SK-N-SH (cell line): Measurements from ENCODE around the gene LRRC34. TPM values are rescaled to one million over a fixed set of nuclear protein-coding genes. Genes with fewer than 3 reads are reported as not detected.

Source experiments
- CTCF ChIA-PET: fragments of 300-600, 350-600 bp; formaldehyde crosslinking; extraction: SDS; loops from one replicate; lab custom pipeline; 2021; lab: Yijun Ruan, JAX
- POLR2A ChIA-PET: fragments of 350-600 bp; sonication (Branson Sonifier 250); formaldehyde crosslinking; extraction: SDS; loops from one replicate; lab custom pipeline; 2020; ENCODE audit warnings: antibody characterized with exemption, inconsistent platforms; lab: Yijun Ruan, JAX
- DNase-seq: peaks from one replicate; pipeline ENCODE4 v3.0.0; 2012
- H2AFZ ChIP-seq: fragments of 200-600 bp; sonication (generic); 2 replicates; pipeline ENCODE4 v1.8.1; 2016; ENCODE audit warnings: antibody characterized with exemption, mild to moderate bottlenecking, low read depth
- H3F3A ChIP-seq: fragments of 200-600 bp; sonication (generic); replicated peaks from 2 replicates; pipeline ENCODE3; 2016; ENCODE audit warnings: antibody characterized with exemption, mild to moderate bottlenecking; ENCODE audit not compliant: insufficient read depth
- H3K27ac ChIP-seq, 2 experiments: fragments of 200-500 bp in 1 of 2; fragments of 200-600 bp in 1 of 2; sonication (Bioruptor generic) in 1 of 2; sonication (generic), shearing (Covaris generic) in 1 of 2; 2 replicates each; pipeline versions ENCODE4 v1.5.1 to v1.6.1; 2014 to 2016; ENCODE audit warnings: low read depth in 2 of 2, inconsistent platforms in 1 of 2, low read length in 1 of 2, mild to moderate bottlenecking in 1 of 2, mixed read lengths in 1 of 2
- H3K27me3 ChIP-seq: fragments of 200-600 bp; sonication (generic), shearing (Covaris generic); 2 replicates; pipeline ENCODE4 v1.6.1; 2016; ENCODE audit warnings: mixed run types; ENCODE audit not compliant: insufficient read depth
- H3K36me3 ChIP-seq, 2 experiments: fragments of 200-500 bp in 1 of 2; fragments of 200-600 bp in 1 of 2; sonication (Bioruptor generic) in 1 of 2; sonication (generic) in 1 of 2; replicated peaks in 1 of 2; 2 replicates each; pipeline versions ENCODE3 to v1.5.1; 2014 to 2016; ENCODE audit warnings: low read length in 1 of 2, mild to moderate bottlenecking in 1 of 2; ENCODE audit not compliant: insufficient read depth in 2 of 2, control insufficient read depth in 1 of 2
- H3K4me1 ChIP-seq, 2 experiments: fragments of 200-500 bp in 1 of 2; fragments of 200-600 bp in 1 of 2; sonication (Bioruptor generic) in 1 of 2; sonication (generic), shearing (Covaris generic) in 1 of 2; 2 replicates each; pipeline versions ENCODE4 v1.5.1 to v1.6.1; 2014 to 2016; ENCODE audit warnings: low read depth in 1 of 2, low read length in 1 of 2, mixed run types in 1 of 2; ENCODE audit not compliant: insufficient read depth in 2 of 2, control insufficient read depth in 1 of 2
- H3K4me2 ChIP-seq: fragments of 200-600 bp; sonication (generic), shearing (Covaris generic); 2 replicates; pipeline ENCODE4 v1.6.1; 2017; ENCODE audit warnings: mixed run types
- H3K4me3 ChIP-seq, 2 experiments: fragments of 200-500 bp in 1 of 2; fragments of 200-600 bp in 1 of 2; sonication (Bioruptor generic) in 1 of 2; sonication (generic), shearing (Covaris generic) in 1 of 2; 2 replicates each; pipeline versions ENCODE4 v1.5.1 to v1.8.1; 2014 to 2016; ENCODE audit warnings: low read depth in 2 of 2, inconsistent platforms in 1 of 2, low read length in 1 of 2, mild to moderate bottlenecking in 1 of 2, mixed read lengths in 1 of 2, moderate library complexity in 1 of 2
- H3K79me2 ChIP-seq: fragments of 200-600 bp; sonication (generic); 2 replicates; pipeline ENCODE4 v1.8.1; 2017; ENCODE audit warnings: mild to moderate bottlenecking; ENCODE audit not compliant: insufficient read depth
- H3K9ac ChIP-seq: fragments of 200-600 bp; sonication (generic); 2 replicates; pipeline ENCODE4 v1.6.1; 2017; ENCODE audit warnings: mixed run types
- H3K9me2 ChIP-seq: fragments of 200-600 bp; sonication (generic); 2 replicates; pipeline ENCODE4 v1.6.1; 2017; ENCODE audit warnings: mixed run types
- H3K9me3 ChIP-seq: fragments of 200-600 bp; sonication (generic); 2 replicates; pipeline ENCODE4 v1.6.1; 2017; ENCODE audit warnings: mixed run types, mild to moderate bottlenecking, moderate library complexity
- H4K20me1 ChIP-seq: fragments of 200-600 bp; sonication (generic); 2 replicates; pipeline ENCODE4 v1.6.1; 2017; ENCODE audit warnings: mild to moderate bottlenecking, mixed run types; ENCODE audit not compliant: insufficient read depth
- CHD2 ChIP-seq: fragments of 150-350 bp; IDR thresholded peaks from 2 replicates; pipeline ENCODE4 v1.6.1; 2018; ENCODE audit warnings: low read length; ENCODE audit not compliant: partially characterized antibody
- ELF1 ChIP-seq: IDR thresholded peaks from 2 replicates; pipeline ENCODE4 v1.4.0; 2012
- FOXM1 ChIP-seq: IDR thresholded peaks from 2 replicates; pipeline ENCODE4 v1.4.0; 2012; ENCODE audit warnings: low read depth, mild to moderate bottlenecking
- GATA2 ChIP-seq: sonication (generic); formaldehyde crosslinking; IDR thresholded peaks from 2 replicates; pipeline ENCODE4 v1.5.0; 2020; ENCODE audit warnings: mild to moderate bottlenecking, missing genetic modification reagents
- RXRA ChIP-seq: IDR thresholded peaks from 2 replicates; pipeline ENCODE4 v1.4.0; 2012; ENCODE audit warnings: low read depth, mild to moderate bottlenecking, borderline replicate concordance
- SMC3 ChIP-seq: IDR thresholded peaks from 2 replicates; pipeline ENCODE4 v1.6.1; 2012; ENCODE audit warnings: low read depth, low read length, improper control_type of control experiment
- TCF12 ChIP-seq: IDR thresholded peaks from 2 replicates; pipeline ENCODE4 v1.4.0; 2012
- WGBS: methylation state at CpG from one replicate; pipeline ENCODE4 v1.1.6; 2017; ENCODE audit warnings: low lambda C conversion rate; 5-methylcytosine and 5-hydroxymethylcytosine counted together
- polyA plus RNA-seq, 3 experiments: library from polyadenylated mRNA; depleted of rRNA; stranded (reverse); fragments of >200 nt; gene quantifications; 2 replicates each; pipeline ENCODE4 v1.2.3, GENCODE V29; 2012
- TF ChIP-seq, protein P1 (sequence below): fragments of 150-350 bp; IDR thresholded peaks from 2 replicates; pipeline ENCODE4 v1.6.1; 2017; ENCODE audit warnings: antibody characterized with exemption, low read length, low read depth, borderline replicate concordance
- TF ChIP-seq, protein P2 (sequence below): fragments of 200-600 bp; sonication (generic); IDR thresholded peaks from 2 replicates; pipeline ENCODE4 v1.6.1; 2017; ENCODE audit warnings: antibody characterized with exemption, mild to moderate bottlenecking, moderate library complexity
- TF ChIP-seq, protein P3 (sequence below): IDR thresholded peaks from 2 replicates; pipeline ENCODE4; 2012
- TF ChIP-seq, protein P4 (sequence below): IDR thresholded peaks from 2 replicates; pipeline ENCODE4 v1.4.0; 2012; ENCODE audit warnings: low read depth, borderline replicate concordance

Gene LRRC34
- polyA plus RNA-seq, 1 of the 3 experiments (the other 2 are of a cell fraction), result 1.6 TPM

DNA sequence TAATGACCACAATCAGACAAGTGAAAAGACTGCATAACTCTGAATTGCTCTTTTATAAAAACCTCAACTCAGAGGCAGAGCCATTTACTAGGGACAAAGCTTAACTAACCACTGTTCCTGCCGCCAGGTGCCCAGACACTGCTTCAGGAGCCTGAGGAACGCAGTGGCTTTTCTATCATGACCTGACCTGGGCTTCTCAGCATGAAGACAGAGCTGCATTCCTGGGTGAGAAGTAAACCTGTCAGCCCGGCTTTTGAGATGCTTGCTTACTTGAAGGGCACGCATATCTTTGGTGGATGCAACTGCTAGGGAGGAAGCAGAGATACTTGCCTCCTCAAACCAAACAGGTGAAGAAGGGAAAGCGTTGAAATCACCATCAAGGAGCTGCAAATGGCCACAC is 49.2 kb upstream of the LRRC34 start (continued):
- TF ChIP-seq, protein P1, sequence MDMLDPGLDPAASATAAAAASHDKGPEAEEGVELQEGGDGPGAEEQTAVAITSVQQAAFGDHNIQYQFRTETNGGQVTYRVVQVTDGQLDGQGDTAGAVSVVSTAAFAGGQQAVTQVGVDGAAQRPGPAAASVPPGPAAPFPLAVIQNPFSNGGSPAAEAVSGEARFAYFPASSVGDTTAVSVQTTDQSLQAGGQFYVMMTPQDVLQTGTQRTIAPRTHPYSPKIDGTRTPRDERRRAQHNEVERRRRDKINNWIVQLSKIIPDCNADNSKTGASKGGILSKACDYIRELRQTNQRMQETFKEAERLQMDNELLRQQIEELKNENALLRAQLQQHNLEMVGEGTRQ, result no peak
- TF ChIP-seq GATA2 (CRISPR knock-in tag), result no peak
- no peak for TF ChIP-seq TCF12
- TF ChIP-seq SMC3, result no peak

DNA sequence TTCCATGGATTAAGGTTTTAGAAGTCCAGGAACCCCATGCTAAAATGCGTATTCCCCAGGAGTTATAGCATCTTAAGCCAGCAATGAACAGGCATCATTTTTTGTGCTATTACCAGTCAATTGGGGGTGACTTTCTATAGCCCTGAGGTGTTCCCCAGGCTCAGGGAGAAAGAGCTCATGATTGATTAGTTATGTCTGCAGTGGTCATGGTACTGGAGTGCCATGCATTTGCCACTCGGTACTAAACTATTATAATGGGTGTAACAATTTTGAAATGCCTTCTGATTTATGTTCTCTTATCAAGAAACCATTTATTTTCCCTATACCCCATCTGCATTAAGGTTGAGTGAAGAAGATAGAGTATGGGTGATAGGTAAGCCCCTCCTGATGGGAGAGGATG is 45.1 kb upstream of the LRRC34 start:
- Histone ChIP-seq H2AFZ (no peak overlapping the region), H4K20me1 (no peaks in the 10 kb centered on the region), H3K9me3 (no peaks in the 10 kb centered on the region), H3K27ac (no peak overlapping the region), H3K9me2 (no peaks in the 10 kb centered on the region), H3K4me2 (no peak overlapping the region), H3K4me1 (no peaks in the 10 kb centered on the region), H3F3A (no peaks in the 10 kb centered on the region), H3K79me2 (no peaks in the 10 kb centered on the region), H3K9ac (no peak overlapping the region), H3K4me3 (no peak overlapping the region), H3K36me3 (no peaks in the 10 kb centered on the region), H3K27me3 (no peaks in the 10 kb centered on the region)
- no peak for DNase-seq
- 72% methylated on average over 2 of the region's 2 CpGs for WGBS
- ChIA-PET CTCF (interaction anchor here (1.8 kb wide), 1 partner anchor 109 kb away, joined by 6 read pairs; the partner anchor contains the start of gene SEC62), POLR2A (no interaction called here)
- no peak for TF ChIP-seq CHD2
- no peak for TF ChIP-seq FOXM1
- TF ChIP-seq ELF1, result no peak
- TF ChIP-seq, protein P2, sequence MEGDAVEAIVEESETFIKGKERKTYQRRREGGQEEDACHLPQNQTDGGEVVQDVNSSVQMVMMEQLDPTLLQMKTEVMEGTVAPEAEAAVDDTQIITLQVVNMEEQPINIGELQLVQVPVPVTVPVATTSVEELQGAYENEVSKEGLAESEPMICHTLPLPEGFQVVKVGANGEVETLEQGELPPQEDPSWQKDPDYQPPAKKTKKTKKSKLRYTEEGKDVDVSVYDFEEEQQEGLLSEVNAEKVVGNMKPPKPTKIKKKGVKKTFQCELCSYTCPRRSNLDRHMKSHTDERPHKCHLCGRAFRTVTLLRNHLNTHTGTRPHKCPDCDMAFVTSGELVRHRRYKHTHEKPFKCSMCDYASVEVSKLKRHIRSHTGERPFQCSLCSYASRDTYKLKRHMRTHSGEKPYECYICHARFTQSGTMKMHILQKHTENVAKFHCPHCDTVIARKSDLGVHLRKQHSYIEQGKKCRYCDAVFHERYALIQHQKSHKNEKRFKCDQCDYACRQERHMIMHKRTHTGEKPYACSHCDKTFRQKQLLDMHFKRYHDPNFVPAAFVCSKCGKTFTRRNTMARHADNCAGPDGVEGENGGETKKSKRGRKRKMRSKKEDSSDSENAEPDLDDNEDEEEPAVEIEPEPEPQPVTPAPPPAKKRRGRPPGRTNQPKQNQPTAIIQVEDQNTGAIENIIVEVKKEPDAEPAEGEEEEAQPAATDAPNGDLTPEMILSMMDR, result no peak
- TF ChIP-seq TCF12, result no peak
- TF ChIP-seq, protein P3, sequence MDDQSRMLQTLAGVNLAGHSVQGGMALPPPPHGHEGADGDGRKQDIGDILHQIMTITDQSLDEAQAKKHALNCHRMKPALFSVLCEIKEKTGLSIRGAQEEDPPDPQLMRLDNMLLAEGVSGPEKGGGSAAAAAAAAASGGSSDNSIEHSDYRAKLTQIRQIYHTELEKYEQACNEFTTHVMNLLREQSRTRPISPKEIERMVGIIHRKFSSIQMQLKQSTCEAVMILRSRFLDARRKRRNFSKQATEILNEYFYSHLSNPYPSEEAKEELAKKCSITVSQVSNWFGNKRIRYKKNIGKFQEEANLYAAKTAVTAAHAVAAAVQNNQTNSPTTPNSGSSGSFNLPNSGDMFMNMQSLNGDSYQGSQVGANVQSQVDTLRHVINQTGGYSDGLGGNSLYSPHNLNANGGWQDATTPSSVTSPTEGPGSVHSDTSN, result no peak
- TF ChIP-seq, protein P4, sequence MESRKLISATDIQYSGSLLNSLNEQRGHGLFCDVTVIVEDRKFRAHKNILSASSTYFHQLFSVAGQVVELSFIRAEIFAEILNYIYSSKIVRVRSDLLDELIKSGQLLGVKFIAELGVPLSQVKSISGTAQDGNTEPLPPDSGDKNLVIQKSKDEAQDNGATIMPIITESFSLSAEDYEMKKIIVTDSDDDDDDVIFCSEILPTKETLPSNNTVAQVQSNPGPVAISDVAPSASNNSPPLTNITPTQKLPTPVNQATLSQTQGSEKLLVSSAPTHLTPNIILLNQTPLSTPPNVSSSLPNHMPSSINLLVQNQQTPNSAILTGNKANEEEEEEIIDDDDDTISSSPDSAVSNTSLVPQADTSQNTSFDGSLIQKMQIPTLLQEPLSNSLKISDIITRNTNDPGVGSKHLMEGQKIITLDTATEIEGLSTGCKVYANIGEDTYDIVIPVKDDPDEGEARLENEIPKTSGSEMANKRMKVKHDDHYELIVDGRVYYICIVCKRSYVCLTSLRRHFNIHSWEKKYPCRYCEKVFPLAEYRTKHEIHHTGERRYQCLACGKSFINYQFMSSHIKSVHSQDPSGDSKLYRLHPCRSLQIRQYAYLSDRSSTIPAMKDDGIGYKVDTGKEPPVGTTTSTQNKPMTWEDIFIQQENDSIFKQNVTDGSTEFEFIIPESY, result no peak
- TF ChIP-seq RXRA, result no peak
